GM19238 (cell line): Measurements from ENCODE around the gene RBM17.
"Not testable (repeated sequence)": the region's sequence is repeated elsewhere in the genome, so short reads cannot be mapped to it uniquely, and the experiment has no call there.

Experiments used
- DNase-seq: peaks from one replicate; pipeline ENCODE4 v3.0.0; 2011; ENCODE audit warnings: low spot score; ENCODE audit not compliant: insufficient read length

RBM17 gene

GRCh38 chr10:6154566-6154965 lies 65.7 kb downstream of the RBM17 start:
- no peak for DNase-seq

GRCh38 chr10:6158276-6158675 lies 69.4 kb downstream of the RBM17 start:
- no peak for DNase-seq

- DNase-seq, result no peak
These were observed 73.1 kb downstream of the RBM17 start for GRCh38 chr10:6161921-6162320.

- DNase-seq, result no peak
These were observed 73.9 kb downstream of the RBM17 start for GRCh38 chr10:6162589-6163356.

- peak; percentile 95 for DNase-seq
These were observed 74.8 kb downstream of the RBM17 start for GRCh38 chr10:6163364-6164270.

- no peak for DNase-seq
These were observed 75.6 kb downstream of the RBM17 start for GRCh38 chr10:6164271-6165095.

- no peak for DNase-seq
These were observed 76.4 kb downstream of the RBM17 start for GRCh38 chr10:6165221-6165725.

- DNase-seq, result not testable (repeated sequence)
These were observed 77.1 kb downstream of the RBM17 start for GRCh38 chr10:6165933-6166332.
